ENCODE data around the gene GDA.

- no peak for TF ChIP-seq CTCF (IDR thresholded peaks at IDR 0.05)
- no peak for TF ChIP-seq POLR2AphosphoS5 (IDR thresholded peaks at IDR 0.05)
- no peak for TF ChIP-seq POLR2A (IDR thresholded peaks at IDR 0.05)
Observed at GRCh38 chr9:72173080-72173479, 23.8 kb downstream of the GDA start.
